ENCODE measurements around the gene ENPP4.
"Not testable (repeated sequence)": the region's sequence is repeated elsewhere in the genome, so short reads cannot be mapped to it uniquely, and the experiment has no call there.

The ENPP4 gene

GRCh38 chr6:46118836-46119235, 11.0 kb upstream of the ENPP4 start:
- Histone ChIP-seq H3K18ac (ENCODE audit: low read length) (no peak overlapping the region), H3K4me3 (ENCODE audit: low read length) (no peak overlapping the region)

GRCh38 chr6:46119679-46120078, 10.1 kb upstream of the ENPP4 start:
- not testable (repeated sequence) for H3K18ac ChIP-seq (ENCODE audit: low read length); H3K23ac ChIP-seq (ENCODE audit: low read length); H3K27me3 ChIP-seq (ENCODE audit: insufficient read depth, low read length, poor library complexity); H2AK5ac ChIP-seq (ENCODE audit: low read length); H3K79me1 ChIP-seq (ENCODE audit: low read length); H3K4me3 ChIP-seq (ENCODE audit: low read length); H2BK15ac ChIP-seq (replicated peaks; ENCODE audit: low read depth); H3K4me2 ChIP-seq (ENCODE audit: low read length); H2BK120ac ChIP-seq (ENCODE audit: low read depth, low read length); H3K4ac ChIP-seq (ENCODE audit: low read depth, low read length); H3K56ac ChIP-seq (ENCODE audit: low read length); H3K79me2 ChIP-seq (ENCODE audit: control insufficient read depth, insufficient read depth, low read length); H3K9ac ChIP-seq (ENCODE audit: low read length); H3K4me1 ChIP-seq (ENCODE audit: control insufficient read depth, low read depth, low read length); DNase-seq; H3K27ac ChIP-seq (ENCODE audit: low read depth, low read length); H4K5ac ChIP-seq (ENCODE audit: low read length); H2BK5ac ChIP-seq (ENCODE audit: low read length); H4K8ac ChIP-seq (ENCODE audit: low read depth, low read length); H3K36me3 ChIP-seq (ENCODE audit: control insufficient read depth, insufficient read depth, low read length)
- whole genome bisulfite sequencing (ENCODE audit: extremely low coverage, insufficient coverage, low lambda C conversion rate): no CpG with 5 or more reads among the region's 5 CpGs

More at GRCh38 chr6:46118836-46119235, 11.0 kb upstream of the ENPP4 start:
- Histone ChIP-seq H2AK5ac (ENCODE audit: low read length) (no peak overlapping the region), H3K9ac (ENCODE audit: low read length) (no peak overlapping the region), H3K56ac (ENCODE audit: low read length) (no peak overlapping the region), H3K79me2 (ENCODE audit: control insufficient read depth, insufficient read depth, low read length) (no peaks in the 10 kb centered on the region), H2BK15ac (replicated peaks; ENCODE audit: low read depth) (no peak overlapping the region), H3K79me1 (ENCODE audit: low read length) (no peaks in the 10 kb centered on the region), H3K36me3 (ENCODE audit: control insufficient read depth, insufficient read depth, low read length) (no peaks in the 10 kb centered on the region), H3K23ac (ENCODE audit: low read length) (no peak overlapping the region), H3K4me1 (ENCODE audit: control insufficient read depth, low read depth, low read length) (no peaks in the 10 kb centered on the region), H3K27ac (ENCODE audit: low read depth, low read length) (no peak overlapping the region), H4K8ac (ENCODE audit: low read depth, low read length) (no peak overlapping the region), H3K27me3 (ENCODE audit: insufficient read depth, low read length, poor library complexity) (no peaks in the 10 kb centered on the region), H4K5ac (ENCODE audit: low read length) (no peak overlapping the region), H3K4ac (ENCODE audit: low read depth, low read length) (no peak overlapping the region), H3K4me2 (ENCODE audit: low read length) (no peak overlapping the region), H2BK120ac (ENCODE audit: low read depth, low read length) (no peak overlapping the region), H2BK5ac (ENCODE audit: low read length) (no peak overlapping the region)
- DNase-seq: no peak
- WGBS (ENCODE audit: extremely low coverage, insufficient coverage, low lambda C conversion rate): no CpG with 5 or more reads among the region's 3 CpGs

GRCh38 chr6:46128476-46128875, 1.3 kb upstream of the ENPP4 start:
- H4K8ac ChIP-seq (ENCODE audit: low read depth, low read length): no peak overlapping the region
- H3K27ac ChIP-seq (ENCODE audit: low read depth, low read length): no peak overlapping the region
- H3K79me2 ChIP-seq (ENCODE audit: control insufficient read depth, insufficient read depth, low read length): no peaks in the 10 kb centered on the region
- no peak overlapping the region for H2AK5ac ChIP-seq (ENCODE audit: low read length)
- no peak overlapping the region for H3K4ac ChIP-seq (ENCODE audit: low read depth, low read length)
- H3K27me3 ChIP-seq (ENCODE audit: insufficient read depth, low read length, poor library complexity): no peaks in the 10 kb centered on the region
- H3K18ac ChIP-seq (ENCODE audit: low read length): no peak overlapping the region
- H2BK15ac ChIP-seq (replicated peaks; ENCODE audit: low read depth): no peak overlapping the region
- H4K5ac ChIP-seq (ENCODE audit: low read length): no peak overlapping the region
- no peak overlapping the region for H3K9ac ChIP-seq (ENCODE audit: low read length)
- no CpG with 5 or more reads among the region's 3 CpGs for WGBS (ENCODE audit: extremely low coverage, insufficient coverage, low lambda C conversion rate)
- no peak overlapping the region for H3K4me2 ChIP-seq (ENCODE audit: low read length)
- H3K23ac ChIP-seq (ENCODE audit: low read length): no peak overlapping the region
- H3K79me1 ChIP-seq (ENCODE audit: low read length): no peaks in the 10 kb centered on the region
- peaks cover 2% of the 10 kb centered on the region for H3K4me1 ChIP-seq (ENCODE audit: control insufficient read depth, low read depth, low read length)
- no peak for DNase-seq
- H3K4me3 ChIP-seq (ENCODE audit: low read length): no peak overlapping the region
- no peak overlapping the region for H2BK120ac ChIP-seq (ENCODE audit: low read depth, low read length)
- H3K36me3 ChIP-seq (ENCODE audit: control insufficient read depth, insufficient read depth, low read length): no peaks in the 10 kb centered on the region
- H3K56ac ChIP-seq (ENCODE audit: low read length): no peak overlapping the region
- no peak overlapping the region for H2BK5ac ChIP-seq (ENCODE audit: low read length)

- Histone ChIP-seq H3K27me3 (ENCODE audit: insufficient read depth, low read length, poor library complexity) (no peaks in the 10 kb centered on the region), H2BK15ac (replicated peaks; ENCODE audit: low read depth) (no peak overlapping the region), H4K8ac (ENCODE audit: low read depth, low read length) (no peak overlapping the region)
Measured at GRCh38 chr6:46129291-46129628, 529 bp upstream of the ENPP4 start.

GRCh38 chr6:46130666-46131065, 877 bp downstream of the ENPP4 start:
- Histone ChIP-seq H3K18ac (ENCODE audit: low read length) (no peak overlapping the region), H3K27ac (ENCODE audit: low read depth, low read length) (no peak overlapping the region), H2BK120ac (ENCODE audit: low read depth, low read length) (no peak overlapping the region), H2BK5ac (ENCODE audit: low read length) (no peak overlapping the region), H4K8ac (ENCODE audit: low read depth, low read length) (no peak overlapping the region), H3K9ac (ENCODE audit: low read length) (no peak overlapping the region), H3K36me3 (ENCODE audit: control insufficient read depth, insufficient read depth, low read length) (no peaks in the 10 kb centered on the region), H3K79me2 (ENCODE audit: control insufficient read depth, insufficient read depth, low read length) (no peaks in the 10 kb centered on the region), H3K23ac (ENCODE audit: low read length) (no peak overlapping the region), H3K4ac (ENCODE audit: low read depth, low read length) (no peak overlapping the region), H4K5ac (ENCODE audit: low read length) (no peak overlapping the region), H3K27me3 (ENCODE audit: insufficient read depth, low read length, poor library complexity) (no peaks in the 10 kb centered on the region), H3K4me1 (ENCODE audit: control insufficient read depth, low read depth, low read length) (peaks cover 2% of the 10 kb centered on the region), H3K79me1 (ENCODE audit: low read length) (no peaks in the 10 kb centered on the region), H2BK15ac (replicated peaks; ENCODE audit: low read depth) (no peak overlapping the region), H2AK5ac (ENCODE audit: low read length) (no peak overlapping the region), H3K56ac (ENCODE audit: low read length) (no peak overlapping the region), H3K4me3 (ENCODE audit: low read length) (no peak overlapping the region), H3K4me2 (ENCODE audit: low read length) (no peak overlapping the region)
- DNase-seq: peak; percentile 1
- WGBS (ENCODE audit: extremely low coverage, insufficient coverage, low lambda C conversion rate): no CpG with 5 or more reads among the region's 4 CpGs

More at GRCh38 chr6:46129291-46129628, 529 bp upstream of the ENPP4 start:
- Histone ChIP-seq H3K4me1 (ENCODE audit: control insufficient read depth, low read depth, low read length) (peaks cover 2% of the 10 kb centered on the region), H4K5ac (ENCODE audit: low read length) (no peak overlapping the region), H3K36me3 (ENCODE audit: control insufficient read depth, insufficient read depth, low read length) (no peaks in the 10 kb centered on the region), H3K27ac (ENCODE audit: low read depth, low read length) (no peak overlapping the region), H3K4me3 (ENCODE audit: low read length) (no peak overlapping the region), H3K4ac (ENCODE audit: low read depth, low read length) (no peak overlapping the region), H2BK5ac (ENCODE audit: low read length) (no peak overlapping the region), H3K79me2 (ENCODE audit: control insufficient read depth, insufficient read depth, low read length) (no peaks in the 10 kb centered on the region), H2BK120ac (ENCODE audit: low read depth, low read length) (no peak overlapping the region), H3K4me2 (ENCODE audit: low read length) (peak overlapping the region; percentile 42), H3K9ac (ENCODE audit: low read length) (peak overlapping the region; percentile 19), H3K56ac (ENCODE audit: low read length) (peak overlapping the region; percentile 67), H2AK5ac (ENCODE audit: low read length) (no peak overlapping the region), H3K18ac (ENCODE audit: low read length) (no peak overlapping the region), H3K79me1 (ENCODE audit: low read length) (no peaks in the 10 kb centered on the region), H3K23ac (ENCODE audit: low read length) (no peak overlapping the region)
- no CpG with 5 or more reads among the region's 10 CpGs for WGBS (ENCODE audit: extremely low coverage, insufficient coverage, low lambda C conversion rate)
- no peak for DNase-seq

GRCh38 chr6:46131291-46131690, 1.5 kb downstream of the ENPP4 start:
- H3K23ac ChIP-seq (ENCODE audit: low read length); H3K9ac ChIP-seq (ENCODE audit: low read length); H3K79me2 ChIP-seq (ENCODE audit: control insufficient read depth, insufficient read depth, low read length); H2AK5ac ChIP-seq (ENCODE audit: low read length); H2BK15ac ChIP-seq (replicated peaks; ENCODE audit: low read depth); H4K5ac ChIP-seq (ENCODE audit: low read length); H3K27ac ChIP-seq (ENCODE audit: low read depth, low read length); H4K8ac ChIP-seq (ENCODE audit: low read depth, low read length); H3K4me3 ChIP-seq (ENCODE audit: low read length); H3K4me1 ChIP-seq (ENCODE audit: control insufficient read depth, low read depth, low read length); H3K56ac ChIP-seq (ENCODE audit: low read length); DNase-seq; H3K4me2 ChIP-seq (ENCODE audit: low read length); H3K4ac ChIP-seq (ENCODE audit: low read depth, low read length); H3K27me3 ChIP-seq (ENCODE audit: insufficient read depth, low read length, poor library complexity); H2BK120ac ChIP-seq (ENCODE audit: low read depth, low read length); H3K18ac ChIP-seq (ENCODE audit: low read length); H3K79me1 ChIP-seq (ENCODE audit: low read length); H2BK5ac ChIP-seq (ENCODE audit: low read length); H3K36me3 ChIP-seq (ENCODE audit: control insufficient read depth, insufficient read depth, low read length): not testable (repeated sequence)
- no CpG with 5 or more reads among the region's 1 CpG for WGBS (ENCODE audit: extremely low coverage, insufficient coverage, low lambda C conversion rate)

All from mesendoderm (in vitro differentiated cells).